Hepatic stellate cell (primary cell): ENCODE data around the gene UNG.

Experiments used
- DNase-seq: peaks from one replicate; pipeline ENCODE4 v3.0.0; 2011; ENCODE audit warnings: low spot score

UNG gene

GRCh38 chr12:109156586-109156985 lies 59.2 kb downstream of the UNG start:
- no peak for DNase-seq

- no peak for DNase-seq
These were observed 60.6 kb downstream of the UNG start for GRCh38 chr12:109157986-109158385.

- no peak for DNase-seq
These were observed 63.0 kb downstream of the UNG start for GRCh38 chr12:109160433-109160832.
